ENCODE measurements around the gene ATP8A1. TPM values are rescaled to one million over a fixed set of nuclear protein-coding genes. Genes with fewer than 3 reads are reported as not detected.

ATP8A1 gene
- polyA plus RNA-seq, 1 donor from 2014 or later: 45.8 TPM

DNA sequence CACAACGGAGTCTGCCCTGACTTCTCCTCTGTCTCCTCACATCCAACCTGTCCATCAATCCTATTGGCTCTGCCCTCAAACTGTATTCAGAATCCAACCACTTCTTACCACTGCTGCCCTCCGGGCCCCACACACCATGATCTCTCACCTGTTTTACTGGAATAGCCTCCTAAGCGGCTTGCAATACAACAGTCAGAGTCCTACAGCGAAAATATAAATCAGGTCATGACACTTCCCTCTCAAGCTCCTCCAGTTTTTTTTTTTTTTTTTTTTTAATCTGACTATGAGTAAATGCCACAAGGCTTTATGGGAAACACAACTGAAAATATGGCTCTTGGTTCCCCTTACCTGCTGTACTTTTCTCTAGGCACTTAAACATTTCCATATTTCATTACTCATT lies 216.8 kb downstream of the ATP8A1 start:
- no peaks in the 10 kb centered on the region for H3F3A ChIP-seq (ENCODE audit: insufficient read depth, low read length, poor library complexity, severe bottlenecking)
- H3K9ac ChIP-seq (ENCODE audit: low read length): no peak overlapping the region
- H4K20me1 ChIP-seq (ENCODE audit: insufficient read depth): no peaks in the 10 kb centered on the region
- H2AFZ ChIP-seq (ENCODE audit: low read depth, low read length): no peak overlapping the region
- H3K27ac ChIP-seq (ENCODE audit: low read length): no peak overlapping the region
- no peak for TF ChIP-seq POLR2AphosphoS5 (IDR thresholded peaks at IDR 0.05)
- no peak for TF ChIP-seq EP300 (conservative IDR thresholded peaks at IDR 0.05; ENCODE audit: poor library complexity, severe bottlenecking)
- no peak for TF ChIP-seq TAF1 (IDR thresholded peaks at IDR 0.05; ENCODE audit: low read depth)
- TF ChIP-seq, protein P1, sequence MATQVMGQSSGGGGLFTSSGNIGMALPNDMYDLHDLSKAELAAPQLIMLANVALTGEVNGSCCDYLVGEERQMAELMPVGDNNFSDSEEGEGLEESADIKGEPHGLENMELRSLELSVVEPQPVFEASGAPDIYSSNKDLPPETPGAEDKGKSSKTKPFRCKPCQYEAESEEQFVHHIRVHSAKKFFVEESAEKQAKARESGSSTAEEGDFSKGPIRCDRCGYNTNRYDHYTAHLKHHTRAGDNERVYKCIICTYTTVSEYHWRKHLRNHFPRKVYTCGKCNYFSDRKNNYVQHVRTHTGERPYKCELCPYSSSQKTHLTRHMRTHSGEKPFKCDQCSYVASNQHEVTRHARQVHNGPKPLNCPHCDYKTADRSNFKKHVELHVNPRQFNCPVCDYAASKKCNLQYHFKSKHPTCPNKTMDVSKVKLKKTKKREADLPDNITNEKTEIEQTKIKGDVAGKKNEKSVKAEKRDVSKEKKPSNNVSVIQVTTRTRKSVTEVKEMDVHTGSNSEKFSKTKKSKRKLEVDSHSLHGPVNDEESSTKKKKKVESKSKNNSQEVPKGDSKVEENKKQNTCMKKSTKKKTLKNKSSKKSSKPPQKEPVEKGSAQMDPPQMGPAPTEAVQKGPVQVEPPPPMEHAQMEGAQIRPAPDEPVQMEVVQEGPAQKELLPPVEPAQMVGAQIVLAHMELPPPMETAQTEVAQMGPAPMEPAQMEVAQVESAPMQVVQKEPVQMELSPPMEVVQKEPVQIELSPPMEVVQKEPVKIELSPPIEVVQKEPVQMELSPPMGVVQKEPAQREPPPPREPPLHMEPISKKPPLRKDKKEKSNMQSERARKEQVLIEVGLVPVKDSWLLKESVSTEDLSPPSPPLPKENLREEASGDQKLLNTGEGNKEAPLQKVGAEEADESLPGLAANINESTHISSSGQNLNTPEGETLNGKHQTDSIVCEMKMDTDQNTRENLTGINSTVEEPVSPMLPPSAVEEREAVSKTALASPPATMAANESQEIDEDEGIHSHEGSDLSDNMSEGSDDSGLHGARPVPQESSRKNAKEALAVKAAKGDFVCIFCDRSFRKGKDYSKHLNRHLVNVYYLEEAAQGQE (IDR thresholded peaks at IDR 0.05; ENCODE audit: borderline replicate concordance): no peak
- no peak for TF ChIP-seq EZH2 (IDR thresholded peaks at IDR 0.05; ENCODE audit: borderline replicate concordance, insufficient read depth, low read length, poor library complexity, severe bottlenecking)
- H3K79me2 ChIP-seq (replicated peaks; ENCODE audit: insufficient read depth, low read length): no peaks in the 10 kb centered on the region
- H3K4me2 ChIP-seq (ENCODE audit: low read length): no peak overlapping the region
- no peaks in the 10 kb centered on the region for H3K27me3 ChIP-seq (ENCODE audit: insufficient read depth, low read depth, low read length)
- H3K9me2 ChIP-seq (ENCODE audit: insufficient read depth, low read length): no peaks in the 10 kb centered on the region
- H3K4me3 ChIP-seq (ENCODE audit: low read length): no peak overlapping the region
- H3K9me3 ChIP-seq (ENCODE audit: low read length): no peaks in the 10 kb centered on the region
- H3K36me3 ChIP-seq (ENCODE audit: insufficient read depth, low read length): no peaks in the 10 kb centered on the region

DNA sequence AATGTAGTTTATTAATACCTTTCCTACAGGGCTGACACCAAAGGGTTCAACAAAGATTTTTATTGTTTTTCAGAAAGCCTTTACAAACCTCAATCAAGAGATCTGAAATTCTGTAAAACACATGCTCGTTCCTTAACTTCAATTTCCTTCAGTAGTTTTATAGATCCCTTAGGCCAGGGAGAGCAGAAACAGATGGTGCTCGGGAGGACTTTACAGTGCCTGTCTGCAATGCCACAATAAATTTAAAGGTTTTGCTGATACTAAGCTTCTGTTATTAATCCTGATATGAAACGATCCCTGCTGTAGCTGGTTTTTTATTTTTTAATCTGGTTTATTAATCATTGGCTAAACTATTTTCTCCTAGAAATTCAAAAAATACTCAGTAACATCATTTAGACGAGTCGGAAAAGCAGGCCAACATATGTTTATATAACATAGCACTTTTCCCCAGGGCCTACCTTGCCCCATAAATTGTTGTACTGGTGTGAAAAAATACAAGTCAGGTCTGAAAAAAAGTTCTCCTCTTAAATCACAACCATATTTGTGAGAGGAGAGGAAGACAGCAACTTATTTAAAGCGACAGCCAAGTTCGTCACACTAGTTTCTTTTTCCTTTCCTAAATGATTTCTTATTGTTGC lies 219.9 kb downstream of the ATP8A1 start:
- Histone ChIP-seq H3F3A (ENCODE audit: insufficient read depth, low read length, poor library complexity, severe bottlenecking) (no peaks in the 10 kb centered on the region), H3K79me2 (replicated peaks; ENCODE audit: insufficient read depth, low read length) (no peaks in the 10 kb centered on the region), H3K27ac (ENCODE audit: low read length) (no peak overlapping the region), H3K9ac (ENCODE audit: low read length) (no peak overlapping the region), H3K27me3 (ENCODE audit: insufficient read depth, low read depth, low read length) (no peaks in the 10 kb centered on the region), H3K4me2 (ENCODE audit: low read length) (no peak overlapping the region), H2AFZ (ENCODE audit: low read depth, low read length) (no peak overlapping the region), H3K4me3 (ENCODE audit: low read length) (no peak overlapping the region), H3K36me3 (ENCODE audit: insufficient read depth, low read length) (no peaks in the 10 kb centered on the region), H4K20me1 (ENCODE audit: insufficient read depth) (no peaks in the 10 kb centered on the region), H3K9me2 (ENCODE audit: insufficient read depth, low read length) (no peaks in the 10 kb centered on the region), H3K9me3 (ENCODE audit: low read length) (no peaks in the 10 kb centered on the region)
- no peak for TF ChIP-seq RAD21 (conservative IDR thresholded peaks at IDR 0.05)
- no peak for TF ChIP-seq EZH2 (IDR thresholded peaks at IDR 0.05; ENCODE audit: borderline replicate concordance, insufficient read depth, low read length, poor library complexity, severe bottlenecking)
- TF ChIP-seq POLR2AphosphoS5 (IDR thresholded peaks at IDR 0.05): no peak
- no peak for TF ChIP-seq EP300 (conservative IDR thresholded peaks at IDR 0.05; ENCODE audit: poor library complexity, severe bottlenecking)

DNA sequence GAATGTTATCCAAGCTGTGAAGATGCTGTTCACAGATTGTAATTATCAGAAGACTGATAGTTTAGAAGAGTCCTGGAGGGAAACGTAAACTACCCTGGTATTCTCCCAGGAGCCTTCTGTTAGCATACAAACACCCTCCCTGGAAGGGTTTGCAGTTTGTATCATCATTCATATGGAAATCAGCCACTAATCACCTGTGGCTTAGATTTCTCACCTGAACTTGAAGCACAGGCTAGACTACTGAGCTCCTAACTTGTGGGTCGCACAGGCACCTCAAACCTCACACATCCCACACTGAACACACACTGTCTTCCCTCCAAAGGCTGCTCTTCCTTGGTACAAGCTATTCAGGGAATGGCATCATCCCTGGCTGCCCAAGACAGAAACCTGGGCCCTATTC lies 228.9 kb downstream of the ATP8A1 start:
- no peaks in the 10 kb centered on the region for H3F3A ChIP-seq (ENCODE audit: insufficient read depth, low read length, poor library complexity, severe bottlenecking)
- H4K20me1 ChIP-seq (ENCODE audit: insufficient read depth): no peaks in the 10 kb centered on the region
- no peaks in the 10 kb centered on the region for H3K9me3 ChIP-seq (ENCODE audit: low read length)
- H3K27ac ChIP-seq (ENCODE audit: low read length): no peak overlapping the region
- TF ChIP-seq TAF1 (IDR thresholded peaks at IDR 0.05; ENCODE audit: low read depth): no peak
- TF ChIP-seq RAD21 (conservative IDR thresholded peaks at IDR 0.05): no peak
- no peak for TF ChIP-seq EP300 (conservative IDR thresholded peaks at IDR 0.05; ENCODE audit: poor library complexity, severe bottlenecking)
- TF ChIP-seq EZH2 (IDR thresholded peaks at IDR 0.05; ENCODE audit: borderline replicate concordance, insufficient read depth, low read length, poor library complexity, severe bottlenecking): no peak
- no peak for TF ChIP-seq POLR2AphosphoS5 (IDR thresholded peaks at IDR 0.05)
- TF ChIP-seq, protein P1 (IDR thresholded peaks at IDR 0.05; ENCODE audit: borderline replicate concordance): no peak
- no peak for TF ChIP-seq MXI1 (conservative IDR thresholded peaks at IDR 0.05; ENCODE audit: poor library complexity, severe bottlenecking)
- TF ChIP-seq, protein P2, sequence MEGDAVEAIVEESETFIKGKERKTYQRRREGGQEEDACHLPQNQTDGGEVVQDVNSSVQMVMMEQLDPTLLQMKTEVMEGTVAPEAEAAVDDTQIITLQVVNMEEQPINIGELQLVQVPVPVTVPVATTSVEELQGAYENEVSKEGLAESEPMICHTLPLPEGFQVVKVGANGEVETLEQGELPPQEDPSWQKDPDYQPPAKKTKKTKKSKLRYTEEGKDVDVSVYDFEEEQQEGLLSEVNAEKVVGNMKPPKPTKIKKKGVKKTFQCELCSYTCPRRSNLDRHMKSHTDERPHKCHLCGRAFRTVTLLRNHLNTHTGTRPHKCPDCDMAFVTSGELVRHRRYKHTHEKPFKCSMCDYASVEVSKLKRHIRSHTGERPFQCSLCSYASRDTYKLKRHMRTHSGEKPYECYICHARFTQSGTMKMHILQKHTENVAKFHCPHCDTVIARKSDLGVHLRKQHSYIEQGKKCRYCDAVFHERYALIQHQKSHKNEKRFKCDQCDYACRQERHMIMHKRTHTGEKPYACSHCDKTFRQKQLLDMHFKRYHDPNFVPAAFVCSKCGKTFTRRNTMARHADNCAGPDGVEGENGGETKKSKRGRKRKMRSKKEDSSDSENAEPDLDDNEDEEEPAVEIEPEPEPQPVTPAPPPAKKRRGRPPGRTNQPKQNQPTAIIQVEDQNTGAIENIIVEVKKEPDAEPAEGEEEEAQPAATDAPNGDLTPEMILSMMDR (IDR thresholded peaks at IDR 0.05; ENCODE audit: poor library complexity, severe bottlenecking): no peak
- TF ChIP-seq SMC3 (conservative IDR thresholded peaks at IDR 0.05; ENCODE audit: poor library complexity): no peak
- H3K27me3 ChIP-seq (ENCODE audit: insufficient read depth, low read depth, low read length): no peaks in the 10 kb centered on the region
- H3K4me2 ChIP-seq (ENCODE audit: low read length): no peak overlapping the region
- no peak overlapping the region for H2AFZ ChIP-seq (ENCODE audit: low read depth, low read length)
- H3K9me2 ChIP-seq (ENCODE audit: insufficient read depth, low read length): no peaks in the 10 kb centered on the region
- no peaks in the 10 kb centered on the region for H3K79me2 ChIP-seq (replicated peaks; ENCODE audit: insufficient read depth, low read length)
- no peak overlapping the region for H3K4me3 ChIP-seq (ENCODE audit: low read length)
- H3K36me3 ChIP-seq (ENCODE audit: insufficient read depth, low read length): no peaks in the 10 kb centered on the region
- no peak overlapping the region for H3K9ac ChIP-seq (ENCODE audit: low read length)
